ENCODE measurements around the gene MINAR2. TPM values are rescaled to one million over a fixed set of nuclear protein-coding genes. Genes with fewer than 3 reads are reported as not detected.

MINAR2 gene, protein sequence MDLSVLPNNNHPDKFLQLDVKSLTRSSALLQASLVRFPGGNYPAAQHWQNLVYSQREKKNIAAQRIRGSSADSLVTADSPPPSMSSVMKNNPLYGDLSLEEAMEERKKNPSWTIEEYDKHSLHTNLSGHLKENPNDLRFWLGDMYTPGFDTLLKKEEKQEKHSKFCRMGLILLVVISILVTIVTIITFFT
- total RNA-seq (2022; extraction: Qiagen RNA extraction; ENCODE audit: low read depth): not detected in 5 replicates

DNA sequence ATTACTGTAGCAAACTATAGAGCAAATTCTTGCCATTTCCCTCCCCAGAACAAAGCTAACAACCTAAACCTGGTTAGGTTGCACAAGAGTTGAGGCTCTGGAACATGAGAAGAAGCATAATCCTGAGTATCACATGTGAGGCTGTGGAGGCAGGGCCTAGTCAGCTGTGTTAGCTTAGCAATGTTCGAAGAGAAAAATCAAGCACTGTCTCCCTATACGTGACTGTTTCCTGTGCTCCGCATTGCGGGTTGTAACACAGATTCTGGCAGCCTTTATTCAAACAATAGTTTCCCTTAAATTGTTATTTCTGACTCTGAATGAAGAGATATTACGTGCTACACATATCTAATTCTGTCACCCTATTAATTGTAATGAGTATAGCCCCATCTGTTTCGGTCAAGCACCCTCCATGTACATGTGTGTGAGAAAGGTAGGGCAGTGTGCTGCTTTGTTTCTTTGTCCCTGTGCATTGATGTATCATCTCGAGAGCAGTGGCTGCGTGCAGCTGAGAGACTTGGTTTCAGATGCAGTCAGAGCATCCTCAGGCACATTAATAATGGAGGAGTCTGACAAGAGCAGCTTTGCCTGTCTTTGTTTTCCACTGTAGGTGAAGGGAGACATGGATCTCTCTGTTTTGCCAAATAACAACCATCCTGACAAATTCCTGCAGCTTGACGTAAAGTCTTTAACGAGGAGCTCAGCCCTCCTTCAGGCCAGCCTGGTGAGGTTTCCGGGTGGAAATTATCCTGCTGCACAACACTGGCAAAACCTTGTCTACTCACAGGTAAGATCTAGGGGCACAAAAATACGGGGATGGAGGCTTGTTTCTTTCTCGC lies at the start of gene MINAR2:
TSS of gene MINAR2 (plus strand) at position 523 of the 836 bp plus-strand sequence. CDS start at position 620, 97 bp downstream.

Other genes with a start within 250 kb of the MINAR2 start
- 0.06 to 0.14 TPM (median 0.09 TPM) in 5 replicates for gene CHSY3, start 156.4 kb downstream of the MINAR2 start, total RNA-seq (2022; extraction: Qiagen RNA extraction; ENCODE audit: low read depth)

Measured in A549 treated with CpdA at 1 μM for 4 hours (cell line).